Left lung (tissue), 10 donors: ENCODE measurements around the gene ERAP2. TPM values are rescaled to one million over a fixed set of nuclear protein-coding genes. Genes with fewer than 3 reads are reported as not detected.

Source experiments
- ATAC-seq: fragments of 200-7000 bp; cut with Tn5 transposase; one replicate; pipeline ENCODE4 v1.9.1; 2020; ENCODE audit warnings: moderate library complexity
- DNase-seq, 4 donors: peaks; one replicate each; pipeline ENCODE4 v3.0.0-alpha.2; 2013 to 2020
- H3K27ac ChIP-seq, 2 donors: fragments of 200-600 bp; sonication (generic) in 1 of 2; one replicate each; pipeline versions ENCODE4 v1.5.0 to v1.8.0; 2020 to 2021
- H3K27me3 ChIP-seq, 2 donors: fragments of 200-600 bp; sonication (generic) in 1 of 2; one replicate each; pipeline versions ENCODE4 v1.5.0 to v1.8.0; 2020 to 2021
- H3K36me3 ChIP-seq, 2 donors: fragments of 200-600 bp; sonication (generic) in 1 of 2; one replicate each; pipeline versions ENCODE4 v1.5.0 to v1.8.0; 2020 to 2021
- H3K4me1 ChIP-seq, 2 donors: fragments of 200-600 bp; one replicate each; pipeline ENCODE4 v1.8.0; 2021
- H3K4me3 ChIP-seq, 2 donors: fragments of 200-600 bp; sonication (generic) in 1 of 2; one replicate each; pipeline versions ENCODE4 v1.5.0 to v1.8.0; 2020 to 2021; ENCODE audit warnings: mild to moderate bottlenecking in 1 of 2
- H3K9me3 ChIP-seq, 2 donors: fragments of 200-600 bp; sonication (generic) in 1 of 2; one replicate each; pipeline versions ENCODE4 v1.5.0 to v1.8.0; 2020 to 2021
- intact Hi-C, 2 donors: fragments of 100-400 bp; cut with DNase I; formaldehyde crosslinking; loops; one replicate each; pipeline versions ENCODE4 v1.11.2 to v1.14.2; 2022
- polyA plus RNA-seq, 6 donors: library from polyadenylated mRNA; unstranded; fragments of 120-200 nt; gene quantifications; one replicate each; pipeline ENCODE4 v1.2.1, GENCODE V29; 2013; ENCODE audit not compliant: insufficient read length in 6 of 6
- total RNA-seq, 2 donors: library from RNA; stranded (reverse); fragmentation: NEBNext Ultra II Directional; extraction: Animal tissue kit (Norgen Biotek cat#: 25700); gene quantifications; one replicate each; pipeline ENCODE4 v1.2.1, GENCODE V29; 2021
- TF ChIP-seq, protein P1 (sequence below), 2 donors: fragments of 200-600 bp; sonication (generic) in 1 of 2; IDR thresholded peaks; one replicate each; pipeline versions ENCODE4 v1.5.0 to v1.8.0; 2021; ENCODE audit warnings: antibody characterized with exemption in 2 of 2
- donor health status: DM: no; HTN: yes; CAD: no.
- donor health status: DM: no; HTN: no; CAD: no.

ERAP2 gene
- total and polyA plus RNA-seq, 8 donors: 17.0 to 40.6 (median 28.1) TPM

DNA sequence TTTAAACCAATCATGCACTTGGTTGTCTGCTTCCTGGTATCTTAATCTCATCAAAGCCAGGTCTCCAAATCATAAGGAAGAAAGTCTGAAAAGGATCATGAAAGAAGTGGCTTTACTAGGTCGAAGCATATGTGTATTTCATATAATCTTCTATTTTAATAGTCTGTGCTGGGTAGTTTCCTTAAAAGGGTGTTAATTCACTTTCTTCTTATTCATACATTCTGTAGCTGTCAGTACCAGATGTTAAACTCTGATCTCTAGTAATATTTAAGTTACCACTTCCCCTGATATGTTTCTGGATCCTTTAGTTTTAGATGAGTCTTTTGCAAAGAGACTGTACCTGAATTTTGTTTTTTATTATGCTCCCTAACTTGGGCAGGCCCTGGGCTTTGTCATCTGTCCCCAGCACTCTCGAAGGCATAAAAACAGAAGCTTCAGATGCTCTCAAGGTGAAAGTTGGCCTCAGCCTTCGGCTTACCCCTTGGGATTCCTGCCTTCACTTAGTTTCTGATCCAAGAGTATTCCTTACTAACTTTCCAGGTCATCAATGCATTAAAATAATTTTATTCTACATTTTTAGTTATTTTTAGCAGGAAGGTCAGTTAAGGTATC is 44.5 kb downstream of the ERAP2 start:
- H3K4me1 ChIP-seq: no peaks in the 10 kb centered on the region
- ATAC-seq (no peak), DNase-seq (no peak)
- intact Hi-C loops: no loop called here
- TF ChIP-seq, protein P1, sequence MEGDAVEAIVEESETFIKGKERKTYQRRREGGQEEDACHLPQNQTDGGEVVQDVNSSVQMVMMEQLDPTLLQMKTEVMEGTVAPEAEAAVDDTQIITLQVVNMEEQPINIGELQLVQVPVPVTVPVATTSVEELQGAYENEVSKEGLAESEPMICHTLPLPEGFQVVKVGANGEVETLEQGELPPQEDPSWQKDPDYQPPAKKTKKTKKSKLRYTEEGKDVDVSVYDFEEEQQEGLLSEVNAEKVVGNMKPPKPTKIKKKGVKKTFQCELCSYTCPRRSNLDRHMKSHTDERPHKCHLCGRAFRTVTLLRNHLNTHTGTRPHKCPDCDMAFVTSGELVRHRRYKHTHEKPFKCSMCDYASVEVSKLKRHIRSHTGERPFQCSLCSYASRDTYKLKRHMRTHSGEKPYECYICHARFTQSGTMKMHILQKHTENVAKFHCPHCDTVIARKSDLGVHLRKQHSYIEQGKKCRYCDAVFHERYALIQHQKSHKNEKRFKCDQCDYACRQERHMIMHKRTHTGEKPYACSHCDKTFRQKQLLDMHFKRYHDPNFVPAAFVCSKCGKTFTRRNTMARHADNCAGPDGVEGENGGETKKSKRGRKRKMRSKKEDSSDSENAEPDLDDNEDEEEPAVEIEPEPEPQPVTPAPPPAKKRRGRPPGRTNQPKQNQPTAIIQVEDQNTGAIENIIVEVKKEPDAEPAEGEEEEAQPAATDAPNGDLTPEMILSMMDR (IDR thresholded peaks at IDR 0.05): no peak
- H3K27me3 ChIP-seq: no peaks in the 10 kb centered on the region
- H3K36me3 ChIP-seq: peaks cover 0 to 35% of the 10 kb centered on the region in 2 donors
- no peak overlapping the region for H3K27ac ChIP-seq
- no peak overlapping the region for H3K4me3 ChIP-seq
- no peaks in the 10 kb centered on the region for H3K9me3 ChIP-seq

DNA sequence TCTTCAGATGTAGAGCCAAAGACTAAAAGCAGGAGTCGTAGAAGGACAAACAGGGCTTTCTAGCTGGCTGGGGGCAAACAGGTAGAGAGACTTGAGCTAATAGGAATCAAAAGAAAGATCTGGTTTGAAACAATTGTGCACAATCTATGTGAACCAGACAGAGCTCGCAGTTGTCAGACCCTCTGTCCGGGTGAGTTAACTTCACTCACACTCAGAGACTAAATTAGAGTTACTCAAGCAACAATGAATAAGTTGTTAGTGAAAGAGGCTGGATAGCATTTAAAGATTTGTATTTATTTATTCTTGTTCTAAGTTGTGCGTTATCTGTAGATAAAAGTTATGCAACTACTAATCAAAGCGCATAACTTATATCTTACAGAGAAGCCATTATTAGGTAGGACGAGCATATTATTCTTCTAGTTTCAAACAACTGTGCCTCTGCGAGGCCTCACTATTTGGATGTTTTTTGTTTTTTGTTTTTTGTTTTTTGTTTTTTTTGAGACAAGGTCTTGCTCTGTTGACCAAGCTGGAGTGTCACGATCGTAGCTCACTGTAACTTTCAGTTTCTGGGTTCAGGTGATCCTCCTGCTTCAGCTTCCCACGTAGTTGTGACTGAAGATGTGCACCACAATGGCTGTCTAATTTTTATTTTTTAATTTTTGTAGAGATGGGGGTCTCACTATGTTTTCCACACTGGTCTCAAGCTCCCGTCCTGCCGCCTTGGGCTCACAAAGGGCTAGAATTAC is 46.4 kb downstream of the ERAP2 start:
- no peaks in the 10 kb centered on the region for H3K4me1 ChIP-seq
- DNase-seq: peak in 1 of 4 donors; percentile 26
- TF ChIP-seq, protein P1 (IDR thresholded peaks at IDR 0.05): no peak

DNA sequence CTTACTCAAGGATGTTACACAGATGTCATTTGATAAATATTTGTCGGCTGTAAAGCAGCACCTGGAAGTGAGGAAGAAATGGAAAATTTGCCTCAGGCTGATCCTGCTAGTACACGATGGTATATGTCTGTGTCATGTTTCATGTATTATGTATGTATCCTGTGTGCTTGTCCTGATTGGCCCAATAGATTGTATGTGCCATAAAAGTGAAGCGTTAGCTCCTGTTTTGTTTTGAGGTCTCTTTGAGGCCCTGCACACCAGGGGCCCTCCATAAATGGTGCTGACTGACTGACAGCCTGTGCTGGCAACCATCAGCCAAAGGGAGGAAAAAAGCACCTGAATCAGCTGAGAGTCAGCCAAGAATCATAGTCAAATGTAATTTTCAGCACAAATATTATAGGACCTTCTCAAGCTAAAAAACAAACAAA is 47.7 kb downstream of the ERAP2 start:
- no peaks in the 10 kb centered on the region for H3K27me3 ChIP-seq
- no peaks in the 10 kb centered on the region for H3K4me1 ChIP-seq
- DNase-seq: no peak
- intact Hi-C loops: no loop called here
- no peak overlapping the region for H3K4me3 ChIP-seq
- H3K36me3 ChIP-seq: peaks cover 0 to 6% of the 10 kb centered on the region in 2 donors
- TF ChIP-seq, protein P1 (IDR thresholded peaks at IDR 0.05): no peak
- ATAC-seq: no peak
- H3K9me3 ChIP-seq: no peaks in the 10 kb centered on the region
- no peak overlapping the region for H3K27ac ChIP-seq

More for the DNA sequence above, 46.4 kb downstream of the ERAP2 start:
- intact Hi-C loops: no loop called here
- no peaks in the 10 kb centered on the region for H3K9me3 ChIP-seq
- H3K4me3 ChIP-seq: no peak overlapping the region
- no peaks in the 10 kb centered on the region for H3K27me3 ChIP-seq
- peaks cover 0 to 16% of the 10 kb centered on the region in 2 donors for H3K36me3 ChIP-seq
- no peak for ATAC-seq
- no peak overlapping the region for H3K27ac ChIP-seq

DNA sequence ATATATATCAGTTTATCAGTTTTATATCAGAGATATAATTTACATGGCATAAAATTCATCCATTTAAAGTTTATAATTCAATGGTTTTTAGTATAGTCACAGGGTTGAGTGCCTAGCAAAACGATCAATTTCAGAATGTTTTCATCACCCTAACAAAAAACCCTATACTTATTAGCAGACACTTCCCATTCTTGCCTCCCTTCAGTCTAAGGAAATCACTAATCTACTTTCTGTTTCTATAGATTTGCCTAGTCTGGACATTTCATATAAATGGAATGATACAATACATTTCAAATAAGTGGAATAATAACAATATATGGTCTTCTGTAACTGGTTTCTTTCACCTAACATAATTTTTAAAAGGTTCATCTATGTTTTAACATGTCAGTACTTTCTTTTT is 50.0 kb downstream of the ERAP2 start:
- no peak overlapping the region for H3K27ac ChIP-seq
- H3K4me3 ChIP-seq: no peak overlapping the region
- no peaks in the 10 kb centered on the region for H3K36me3 ChIP-seq
- TF ChIP-seq, protein P1 (IDR thresholded peaks at IDR 0.05): no peak
- peaks cover 0 to 1% of the 10 kb centered on the region in 2 donors for H3K4me1 ChIP-seq
- no peaks in the 10 kb centered on the region for H3K27me3 ChIP-seq
- no peaks in the 10 kb centered on the region for H3K9me3 ChIP-seq
- intact Hi-C loops: no loop called here
- DNase-seq: no peak
- ATAC-seq: no peak

DNA sequence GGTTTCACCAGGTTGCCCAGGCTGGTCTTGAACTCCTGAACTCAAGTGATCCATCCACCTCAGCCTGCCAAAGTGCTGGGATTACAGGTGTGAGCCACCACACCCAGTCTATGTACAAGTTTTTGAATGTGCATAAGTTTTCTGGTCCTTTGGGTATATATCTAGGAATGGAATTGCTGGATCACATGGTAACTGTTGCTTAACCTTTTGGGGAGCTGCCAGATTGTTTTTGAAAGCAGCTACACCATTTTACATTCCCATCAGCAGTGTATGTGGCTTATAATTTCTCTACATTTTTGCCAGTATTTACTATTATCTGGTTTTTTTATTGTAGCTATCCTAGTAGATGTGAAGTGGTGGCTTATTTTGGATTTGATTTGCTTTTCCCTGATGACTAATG is 50.7 kb downstream of the ERAP2 start:
- intact Hi-C loops: no loop called here
- no peaks in the 10 kb centered on the region for H3K36me3 ChIP-seq
- H3K27me3 ChIP-seq: no peaks in the 10 kb centered on the region
- DNase-seq (no peak), ATAC-seq (no peak)
- H3K4me1 ChIP-seq: peaks cover 0 to 5% of the 10 kb centered on the region in 2 donors
- no peaks in the 10 kb centered on the region for H3K9me3 ChIP-seq
- TF ChIP-seq, protein P1 (IDR thresholded peaks at IDR 0.05): no peak
- no peak overlapping the region for H3K27ac ChIP-seq
- no peak overlapping the region for H3K4me3 ChIP-seq
